ENCODE results near the gene ASB15. TPM values are rescaled to one million over a fixed set of nuclear protein-coding genes. Genes with fewer than 3 reads are reported as not detected.

The ASB15 gene
- total RNA-seq, 2 experiments from 2014 or later = not detected

GRCh38 chr7:123687727-123688126, 86.1 kb downstream of the ASB15 start:
- Mint-ChIP-seq H3K27me3 (no peaks in the 10 kb centered on the region), H3K27ac (no peak overlapping the region), H3K4me3 (no peak overlapping the region), H3K36me3 (ENCODE audit: low read depth) (peaks cover 9% of the 10 kb centered on the region), H3K4me1 (ENCODE audit: low read depth) (no peaks in the 10 kb centered on the region), H3K9me3 (no peaks in the 10 kb centered on the region)
- intact Hi-C loops (cut with micrococcal nuclease) = no loop called here
- TF ChIP-seq CTCF (IDR thresholded peaks at IDR 0.05) = no peak
- ChIA-PET CTCF (no interaction called here), POLR2A (interaction anchor here (0.6 kb wide), 1 partner anchor 83 kb away, joined by 3 read pairs; no protein-coding TSS in a partner anchor)
- no peak for DNase-seq
- ATAC-seq = no peak

Other genes with a start within 250 kb of the ASB15 start
- under 1 TPM in 1 of 2 experiments, not detected in 1; 0.09 TPM for gene IQUB, start 67.2 kb upstream of the ASB15 start, total RNA-seq
- 10 to 100 TPM; 62.8 to 63.7 TPM for gene NDUFA5, start 44.0 kb upstream of the ASB15 start, total RNA-seq
- not detected for gene LMOD2, start 54.0 kb downstream of the ASB15 start, total RNA-seq
- 1 to 10 TPM; 5.8 to 5.9 TPM for gene WASL, start 147.2 kb downstream of the ASB15 start, total RNA-seq
- not detected for gene HYAL4, start 243.3 kb downstream of the ASB15 start, total RNA-seq

All from activated CD8-positive, alpha-beta T cell treated with anti-CD3 and anti-CD28 coated beads for 36 hours (primary cell).